B cell (primary cell): ENCODE data around the gene KLK2. TPM values are rescaled to one million over a fixed set of nuclear protein-coding genes. Genes with fewer than 3 reads are reported as not detected.

Experiments used
- ATAC-seq: fragments of 200-7000 bp; cut with Tn5 transposase; one replicate; pipeline ENCODE4 v1.10.0; 2021; ENCODE audit warnings: low read depth, mild to moderate bottlenecking, moderate number of reproducible peaks, moderate library complexity
- CTCF ChIA-PET: fragments of 350-600 bp; sonication (Branson Sonifier 250); formaldehyde crosslinking; loops from one replicate; lab custom pipeline; 2021; ENCODE audit warnings: antibody characterized with exemption, inconsistent platforms; lab: Charles Lee
- POLR2A ChIA-PET: fragments of 350-600 bp; sonication (Branson Sonifier 250); formaldehyde crosslinking; loops from one replicate; lab custom pipeline; 2021; ENCODE audit warnings: antibody characterized with exemption; lab: Charles Lee
- DNase-seq: peaks from one replicate; pipeline ENCODE4 v3.0.0; 2013
- H2AFZ ChIP-seq: 2 replicates; pipeline ENCODE4 v1.6.1; 2012; ENCODE audit warnings: mild to moderate bottlenecking, low read depth, low read length; ENCODE audit not compliant: insufficient read depth, poor library complexity, severe bottlenecking
- H3K27ac ChIP-seq, 2 donors: 1 replicate in 1 of 2; 2 replicates in 1 of 2; pipeline ENCODE4 v1.5.1; 2012 to 2013; ENCODE audit warnings: low read length in 2 of 2, mild to moderate bottlenecking in 2 of 2, moderate library complexity in 1 of 2
- H3K27me3 ChIP-seq, 4 experiments: fragments of 200-600 bp in 1 of 4; sonication (generic) in 1 of 4; replicated peaks in 1 of 4; 1 replicate in 2 of 4; 2 replicates in 2 of 4; pipeline versions ENCODE4 v1.6.1 to v1.7.0; 2013 to 2016; ENCODE audit warnings: low read length in 3 of 4, mild to moderate bottlenecking in 2 of 4, mixed read lengths in 1 of 4, moderate library complexity in 1 of 4; ENCODE audit not compliant: insufficient read depth in 4 of 4, control insufficient read depth in 3 of 4; ENCODE audit errors: control extremely low read depth in 1 of 4
- H3K36me3 ChIP-seq, 2 experiments: replicated peaks in 1 of 2; 1 replicate in 1 of 2; 2 replicates in 1 of 2; pipeline versions ENCODE4 v1.6.1 to v1.7.1; 2013; ENCODE audit warnings: low read length in 1 of 2; ENCODE audit not compliant: insufficient read depth in 2 of 2, control insufficient read depth in 1 of 2; ENCODE audit errors: control extremely low read depth in 1 of 2, extremely low read depth in 1 of 2
- H3K4me1 ChIP-seq, 2 donors: fragments of 200-600 bp in 1 of 2; sonication (generic) in 1 of 2; 1 replicate in 1 of 2; 2 replicates in 1 of 2; pipeline versions ENCODE4 v1.5.1 to v1.6.1; 2013 to 2017; ENCODE audit warnings: low read length in 2 of 2; ENCODE audit not compliant: control insufficient read depth in 2 of 2, insufficient read depth in 2 of 2
- H3K4me2 ChIP-seq: replicated peaks from 2 replicates; pipeline ENCODE3; 2012; ENCODE audit warnings: mild to moderate bottlenecking, low read depth, low read length; ENCODE audit not compliant: poor library complexity, severe bottlenecking
- H3K4me3 ChIP-seq, 5 experiments: fragments of 200-600 bp in 1 of 5; sonication (generic) in 1 of 5; 1 replicate in 3 of 5; 2 replicates in 2 of 5; pipeline versions ENCODE4 v1.5.1 to v1.7.0; 2011 to 2016; ENCODE audit warnings: low read length in 4 of 5, mild to moderate bottlenecking in 4 of 5, low read depth in 2 of 5, control low read depth in 1 of 5, moderate library complexity in 1 of 5; ENCODE audit not compliant: insufficient read depth in 1 of 5; ENCODE audit errors: control extremely low read depth in 1 of 5, extremely low read depth in 1 of 5
- H3K79me2 ChIP-seq: fragments of 200-600 bp; sonication (generic); one replicate; pipeline ENCODE4 v1.6.0; 2016; ENCODE audit warnings: low read length; ENCODE audit not compliant: control insufficient read depth, insufficient read depth
- H3K9ac ChIP-seq: fragments of 200-600 bp; sonication (generic); 2 replicates; pipeline ENCODE4 v1.6.1; 2017; ENCODE audit warnings: mild to moderate bottlenecking, low read length, moderate library complexity
- H3K9me3 ChIP-seq, 3 donors: one replicate each; pipeline versions ENCODE4 v1.6.1 to v1.7.1; 2013; ENCODE audit warnings: low read length in 2 of 3; ENCODE audit not compliant: control insufficient read depth in 2 of 3, insufficient read depth in 1 of 3; ENCODE audit errors: control extremely low read depth in 1 of 3
- H4K20me1 ChIP-seq: 2 replicates; pipeline ENCODE4 v1.6.0; 2012; ENCODE audit warnings: mild to moderate bottlenecking, low read length; ENCODE audit not compliant: insufficient read depth, control insufficient read depth, poor library complexity, severe bottlenecking
- H3K27ac Mint-ChIP-seq: one replicate; pipeline ENCODE4 v1.8.0; 2021; ENCODE audit warnings: mixed read lengths
- H3K27me3 Mint-ChIP-seq: one replicate; pipeline ENCODE4 v1.8.0; 2021; ENCODE audit warnings: mixed read lengths
- H3K4me1 Mint-ChIP-seq: one replicate; pipeline ENCODE4 v1.8.0; 2021; ENCODE audit warnings: mixed read lengths
- H3K4me3 Mint-ChIP-seq: one replicate; pipeline ENCODE4 v1.8.0; 2021; ENCODE audit warnings: mixed read lengths
- H3K9me3 Mint-ChIP-seq: one replicate; pipeline ENCODE4 v1.8.0; 2022; ENCODE audit warnings: mixed read lengths; ENCODE audit not compliant: insufficient read depth
- CTCF ChIP-seq: fragments of 200-600 bp; IDR thresholded peaks from one replicate; pipeline ENCODE4 v1.8.0; 2022; ENCODE audit warnings: antibody characterized with exemption, mild to moderate bottlenecking
- EZH2 ChIP-seq: IDR thresholded peaks from 2 replicates; pipeline ENCODE4 v1.6.1; 2012; ENCODE audit warnings: borderline replicate concordance, low read depth, mild to moderate bottlenecking, moderate library complexity, low read length; ENCODE audit not compliant: insufficient read depth, poor library complexity, severe bottlenecking
- WGBS: methylation state at CpG from one replicate; pipeline ENCODE4 v1.1.5; 2013; ENCODE audit warnings: missing lambda C conversion rate; ENCODE audit not compliant: insufficient coverage; 5-methylcytosine and 5-hydroxymethylcytosine counted together
- intact Hi-C: fragments of 100-400 bp; cut with micrococcal nuclease; formaldehyde crosslinking; loops from one replicate; pipeline ENCODE4 v1.10.0; 2022
- polyA plus RNA-seq: library from polyadenylated mRNA; depleted of rRNA; stranded (reverse); fragments of >200 nt; gene quantifications from 2 replicates; pipeline ENCODE4 v1.2.3, GENCODE V29; 2012
- total RNA-seq, 2 donors: library from RNA; stranded (reverse); fragments of 120-200 nt in 1 of 2; gene quantifications; 1 replicate in 1 of 2; 2 replicates in 1 of 2; pipeline versions ENCODE4 v1.2.3 to v1.2.4, GENCODE V29; 2013 to 2022

KLK2 gene
- total and polyA plus RNA-seq, 2 donors (not counting 1 experiment from before 2014, with no cell fraction given) = 0.60 to 1.7 TPM

DNA sequence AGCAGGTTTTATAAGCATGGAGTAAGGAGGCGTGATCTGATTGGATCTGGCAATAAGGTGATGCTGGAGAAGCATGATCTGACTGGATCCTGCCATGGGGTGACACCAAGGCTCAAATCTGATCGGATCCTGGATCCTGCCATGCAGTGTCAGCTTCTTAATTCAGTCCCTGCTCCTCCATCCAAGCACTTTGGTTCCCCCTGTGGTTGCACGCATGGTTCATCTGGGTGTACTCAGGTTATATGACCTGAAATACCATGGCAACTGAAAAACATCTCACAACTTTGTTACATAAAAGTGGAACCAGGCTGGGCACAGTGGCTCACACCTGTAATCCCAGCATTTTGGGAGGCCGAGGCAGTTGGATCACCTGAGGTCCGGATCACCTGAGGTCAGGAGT is 55.6 kb downstream of the KLK2 start:
- no peak for ATAC-seq
- Histone ChIP-seq H3K4me1 (no peaks in the 10 kb centered on the region), H3K79me2 (no peaks in the 10 kb centered on the region), H2AFZ (no peak overlapping the region), H3K4me3 (no peak overlapping the region), H3K36me3 (no peaks in the 10 kb centered on the region), H3K27me3 (peaks cover 0 to 10% (median 6%) of the 10 kb centered on the region in 4 experiments), H3K9me3 (peaks cover 0 to 4% (median 0%) of the 10 kb centered on the region in 3 donors), H4K20me1 (no peaks in the 10 kb centered on the region), H3K4me2 (no peak overlapping the region), H3K9ac (no peak overlapping the region), H3K27ac (no peak overlapping the region)
- Mint-ChIP-seq H3K4me3 (no peak overlapping the region), H3K9me3 (no peaks in the 10 kb centered on the region), H3K4me1 (peaks cover 2% of the 10 kb centered on the region), H3K27ac (no peak overlapping the region), H3K27me3 (peaks cover 32% of the 10 kb centered on the region)
- TF ChIP-seq EZH2 (no peak), CTCF (no peak)
- WGBS = 90% methylated on average over 5 of the region's 5 CpGs
- POLR2A ChIA-PET = no interaction called here
- intact Hi-C loops = no loop called here
- DNase-seq = no peak
- CTCF ChIA-PET = no interaction called here

Other genes with a start within 250 kb of the KLK2 start
- gene SYT3, start 233.6 kb upstream of the KLK2 start, total RNA-seq = 0.17 and 0.39 TPM in 2 replicates
- gene SYT3, start 233.6 kb upstream of the KLK2 start, polyA plus RNA-seq = 0.09 TPM in 1 of 2 replicates, not detected in the other
- not detected in 2 replicates for gene C19orf81, start 224.0 kb upstream of the KLK2 start, total RNA-seq
- 0.37 TPM in 1 of 2 replicates, not detected in the other for gene C19orf81, start 224.0 kb upstream of the KLK2 start, polyA plus RNA-seq
- not detected in 2 replicates for gene SHANK1, start 153.6 kb upstream of the KLK2 start, total RNA-seq
- 0.03 TPM in 1 of 2 replicates, not detected in the other for gene SHANK1, start 153.6 kb upstream of the KLK2 start, polyA plus RNA-seq
- gene CLEC11A, start 150.1 kb upstream of the KLK2 start, total RNA-seq = 0.34 and 0.52 TPM in 2 replicates
- gene CLEC11A, start 150.1 kb upstream of the KLK2 start, polyA plus RNA-seq = 1.6 and 2.8 TPM in 2 replicates
- not detected in 2 replicates for gene GPR32, start 103.0 kb upstream of the KLK2 start, total RNA-seq
- gene GPR32, start 103.0 kb upstream of the KLK2 start, polyA plus RNA-seq = not detected in 2 replicates
- not detected in 2 replicates for gene ACP4, start 83.0 kb upstream of the KLK2 start, total RNA-seq
- not detected in 2 replicates for gene ACP4, start 83.0 kb upstream of the KLK2 start, polyA plus RNA-seq
- gene KLK1, start 49.7 kb upstream of the KLK2 start, total RNA-seq = 15.2 and 16.9 TPM in 2 replicates
- 4.3 and 9.5 TPM in 2 replicates for gene KLK1, start 49.7 kb upstream of the KLK2 start, polyA plus RNA-seq
- not detected in 2 replicates for gene KLK15, start 39.9 kb upstream of the KLK2 start, total RNA-seq
- 0.07 TPM in 1 of 2 replicates, not detected in the other for gene KLK15, start 39.9 kb upstream of the KLK2 start, polyA plus RNA-seq
- not detected in 2 replicates for gene KLK3, start 18.5 kb upstream of the KLK2 start, total RNA-seq
- not detected in 2 replicates for gene KLK3, start 18.5 kb upstream of the KLK2 start, polyA plus RNA-seq
- gene KLK4, start 38.0 kb downstream of the KLK2 start, total RNA-seq = 0.52 and 1.00 TPM in 2 replicates
- gene KLK4, start 38.0 kb downstream of the KLK2 start, polyA plus RNA-seq = 0.45 TPM in 1 of 2 replicates, not detected in the other
- not detected in 2 replicates for gene KLK5, start 79.6 kb downstream of the KLK2 start, total RNA-seq
- not detected in 2 replicates for gene KLK5, start 79.6 kb downstream of the KLK2 start, polyA plus RNA-seq
- not detected in 2 replicates for gene KLK6, start 96.2 kb downstream of the KLK2 start, total RNA-seq
- not detected in 2 replicates for gene KLK6, start 96.2 kb downstream of the KLK2 start, polyA plus RNA-seq
- not detected in 2 replicates for gene KLK7, start 110.5 kb downstream of the KLK2 start, total RNA-seq
- not detected in 2 replicates for gene KLK7, start 110.5 kb downstream of the KLK2 start, polyA plus RNA-seq
- not detected in 2 replicates for gene KLK8, start 128.2 kb downstream of the KLK2 start, total RNA-seq
- gene KLK8, start 128.2 kb downstream of the KLK2 start, polyA plus RNA-seq = not detected in 2 replicates
- gene KLK10, start 146.3 kb downstream of the KLK2 start, total RNA-seq = not detected in 2 replicates
- not detected in 2 replicates for gene KLK10, start 146.3 kb downstream of the KLK2 start, polyA plus RNA-seq
- not detected in 2 replicates for gene KLK11, start 153.2 kb downstream of the KLK2 start, total RNA-seq
- gene KLK11, start 153.2 kb downstream of the KLK2 start, polyA plus RNA-seq = not detected in 2 replicates
- not detected in 2 replicates for gene KLK12, start 161.6 kb downstream of the KLK2 start, total RNA-seq
- gene KLK12, start 161.6 kb downstream of the KLK2 start, polyA plus RNA-seq = not detected in 2 replicates
- not detected in 2 replicates for gene KLK13, start 191.7 kb downstream of the KLK2 start, total RNA-seq
- not detected in 2 replicates for gene KLK13, start 191.7 kb downstream of the KLK2 start, polyA plus RNA-seq
- 0.59 and 0.63 TPM in 2 replicates for gene KLK14, start 209.4 kb downstream of the KLK2 start, total RNA-seq
- gene KLK14, start 209.4 kb downstream of the KLK2 start, polyA plus RNA-seq = 0.49 and 1.5 TPM in 2 replicates
- 8.1 and 8.2 TPM in 2 replicates for gene CTU1, start 235.0 kb downstream of the KLK2 start, total RNA-seq
- 4.3 and 8.4 TPM in 2 replicates for gene CTU1, start 235.0 kb downstream of the KLK2 start, polyA plus RNA-seq